GM06990 (cell line): Measurements from ENCODE around the gene EYS.

Experiments used
- DNase-seq: peaks from one replicate; pipeline ENCODE4 v3.0.0-alpha.2; 2011; ENCODE audit not compliant: insufficient read length; ENCODE audit errors: extremely low read depth
- H3K27me3 ChIP-seq: replicated peaks from 2 replicates; pipeline ENCODE4 v1.6.0; 2011; ENCODE audit warnings: low read length; ENCODE audit not compliant: control insufficient read depth, insufficient read depth
- H3K36me3 ChIP-seq: 2 replicates; pipeline ENCODE4 v1.5.1; 2011; ENCODE audit warnings: low read length; ENCODE audit not compliant: control insufficient read depth, insufficient read depth
- H3K4me3 ChIP-seq: replicated peaks from 2 replicates; pipeline ENCODE4 v1.5.1; 2011; ENCODE audit warnings: low read depth, mild to moderate bottlenecking, control low read depth, low read length
- TF ChIP-seq, protein P1 (sequence below): IDR thresholded peaks from 2 replicates; pipeline ENCODE4 v1.5.1; 2011; ENCODE audit warnings: low read length, control low read depth, mild to moderate bottlenecking, inconsistent platforms; ENCODE audit not compliant: insufficient read depth, poor library complexity, severe bottlenecking

Gene EYS

DNA sequence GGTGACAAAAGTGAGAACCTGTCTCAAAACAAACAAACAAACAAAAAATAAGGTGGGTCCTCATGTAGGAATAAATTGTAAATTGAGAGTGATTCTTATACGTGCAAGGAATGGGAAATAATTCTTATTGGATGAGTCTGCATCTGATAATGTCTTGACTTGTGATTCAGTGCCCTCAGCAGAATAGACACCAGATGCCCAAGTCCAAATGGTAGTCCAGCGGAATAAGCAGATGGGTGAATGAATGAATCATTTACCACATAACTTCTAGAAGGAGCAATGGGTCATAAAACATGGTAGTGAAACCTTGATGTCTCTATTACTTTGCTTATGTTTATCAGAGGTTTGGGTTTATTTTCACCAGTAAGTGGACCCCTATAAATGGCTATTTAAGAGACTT is 1323.7 kb downstream of the EYS start:
- DNase-seq = no peak
- Histone ChIP-seq H3K36me3 (no peaks in the 10 kb centered on the region), H3K27me3 (no peaks in the 10 kb centered on the region), H3K4me3 (no peak overlapping the region)
- TF ChIP-seq, protein P1, sequence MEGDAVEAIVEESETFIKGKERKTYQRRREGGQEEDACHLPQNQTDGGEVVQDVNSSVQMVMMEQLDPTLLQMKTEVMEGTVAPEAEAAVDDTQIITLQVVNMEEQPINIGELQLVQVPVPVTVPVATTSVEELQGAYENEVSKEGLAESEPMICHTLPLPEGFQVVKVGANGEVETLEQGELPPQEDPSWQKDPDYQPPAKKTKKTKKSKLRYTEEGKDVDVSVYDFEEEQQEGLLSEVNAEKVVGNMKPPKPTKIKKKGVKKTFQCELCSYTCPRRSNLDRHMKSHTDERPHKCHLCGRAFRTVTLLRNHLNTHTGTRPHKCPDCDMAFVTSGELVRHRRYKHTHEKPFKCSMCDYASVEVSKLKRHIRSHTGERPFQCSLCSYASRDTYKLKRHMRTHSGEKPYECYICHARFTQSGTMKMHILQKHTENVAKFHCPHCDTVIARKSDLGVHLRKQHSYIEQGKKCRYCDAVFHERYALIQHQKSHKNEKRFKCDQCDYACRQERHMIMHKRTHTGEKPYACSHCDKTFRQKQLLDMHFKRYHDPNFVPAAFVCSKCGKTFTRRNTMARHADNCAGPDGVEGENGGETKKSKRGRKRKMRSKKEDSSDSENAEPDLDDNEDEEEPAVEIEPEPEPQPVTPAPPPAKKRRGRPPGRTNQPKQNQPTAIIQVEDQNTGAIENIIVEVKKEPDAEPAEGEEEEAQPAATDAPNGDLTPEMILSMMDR = no peak

DNA sequence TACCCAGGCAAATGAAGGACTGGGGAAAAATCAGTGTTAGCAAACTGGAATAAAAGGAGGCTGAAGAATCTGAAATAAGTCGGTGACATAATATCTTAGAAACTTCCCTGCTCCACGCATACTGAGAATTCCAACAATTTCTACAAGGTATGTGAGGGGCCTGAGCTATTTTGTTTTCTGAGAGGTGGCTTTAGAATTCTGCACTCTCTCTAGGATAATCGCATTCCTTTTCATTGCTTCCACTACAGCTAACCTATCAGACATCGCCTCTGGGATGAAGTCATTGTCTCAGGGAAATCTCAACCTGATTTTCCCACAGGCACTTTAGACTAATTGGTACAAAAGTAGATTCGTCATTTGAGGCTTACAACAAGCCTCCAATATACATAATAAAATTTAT is 1330.6 kb downstream of the EYS start:
- TF ChIP-seq, protein P1 = no peak
- no peaks in the 10 kb centered on the region for H3K27me3 ChIP-seq
- no peaks in the 10 kb centered on the region for H3K36me3 ChIP-seq
- H3K4me3 ChIP-seq = no peak overlapping the region
- DNase-seq = no peak

DNA sequence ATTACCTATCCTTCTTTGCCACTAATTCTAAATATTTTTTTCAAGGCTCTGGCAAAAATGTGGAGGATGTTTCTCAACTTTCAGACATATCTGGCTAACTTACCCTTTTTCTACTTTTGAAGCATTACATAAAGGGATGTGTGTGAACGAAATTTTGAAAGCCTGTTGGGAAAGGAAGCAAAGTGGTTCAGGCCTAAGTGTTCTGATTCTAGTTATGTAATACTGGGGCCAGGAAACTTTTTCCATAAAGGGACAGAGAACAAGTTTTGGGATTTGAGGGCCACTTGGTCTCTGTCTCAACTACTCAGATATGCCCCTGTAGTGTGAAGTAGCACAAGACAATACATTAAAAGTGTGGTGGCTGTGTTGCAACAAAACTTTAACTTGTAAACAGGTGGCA is 1349.6 kb downstream of the EYS start:
- TF ChIP-seq, protein P1 = no peak
- Histone ChIP-seq H3K27me3 (no peaks in the 10 kb centered on the region), H3K36me3 (no peaks in the 10 kb centered on the region), H3K4me3 (no peak overlapping the region)
- no peak for DNase-seq

DNA sequence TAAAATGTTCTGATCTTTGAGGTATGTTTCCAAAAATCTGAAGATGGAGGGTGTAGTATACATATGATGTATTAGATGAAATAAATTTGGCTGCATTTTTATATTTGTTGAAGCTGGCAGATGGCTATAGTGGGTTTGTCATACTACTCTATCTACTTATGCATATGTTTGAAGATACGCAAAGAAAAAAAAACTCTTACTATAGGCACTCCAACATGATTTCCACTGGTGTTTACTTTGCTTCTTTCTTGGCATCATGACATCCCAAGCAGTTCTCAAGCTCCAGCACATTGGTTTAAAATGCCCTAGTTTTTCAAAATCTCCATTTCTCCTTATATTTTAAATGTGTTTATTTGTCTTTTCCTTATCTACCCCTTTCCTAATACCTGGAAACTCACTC is 1359.6 kb downstream of the EYS start:
- H3K27me3 ChIP-seq = no peaks in the 10 kb centered on the region
- no peak for DNase-seq
- TF ChIP-seq, protein P1 = no peak
- H3K36me3 ChIP-seq = no peaks in the 10 kb centered on the region
- no peak overlapping the region for H3K4me3 ChIP-seq

DNA sequence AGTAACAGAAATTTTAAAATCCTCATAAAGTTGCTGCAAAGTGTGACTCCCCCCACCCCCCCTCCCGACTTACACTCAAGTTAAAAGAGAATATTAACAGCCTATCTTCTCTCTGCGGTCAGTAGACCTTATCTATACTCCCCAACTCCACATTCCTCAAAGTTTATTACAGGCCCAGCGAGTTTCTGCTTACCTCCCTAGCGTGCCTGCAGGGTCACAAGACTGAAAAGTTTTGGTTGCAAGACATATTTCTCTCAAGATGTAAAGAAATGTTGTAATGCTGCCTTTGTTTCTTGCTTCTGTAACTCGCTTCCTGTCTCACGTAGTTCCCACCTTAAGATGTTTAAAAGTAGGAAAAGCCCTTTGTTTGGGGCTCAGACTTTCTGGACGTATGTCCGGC is 1371.8 kb downstream of the EYS start:
- Histone ChIP-seq H3K4me3 (no peak overlapping the region), H3K36me3 (no peaks in the 10 kb centered on the region), H3K27me3 (no peaks in the 10 kb centered on the region)
- TF ChIP-seq, protein P1 = no peak
- DNase-seq = no peak

DNA sequence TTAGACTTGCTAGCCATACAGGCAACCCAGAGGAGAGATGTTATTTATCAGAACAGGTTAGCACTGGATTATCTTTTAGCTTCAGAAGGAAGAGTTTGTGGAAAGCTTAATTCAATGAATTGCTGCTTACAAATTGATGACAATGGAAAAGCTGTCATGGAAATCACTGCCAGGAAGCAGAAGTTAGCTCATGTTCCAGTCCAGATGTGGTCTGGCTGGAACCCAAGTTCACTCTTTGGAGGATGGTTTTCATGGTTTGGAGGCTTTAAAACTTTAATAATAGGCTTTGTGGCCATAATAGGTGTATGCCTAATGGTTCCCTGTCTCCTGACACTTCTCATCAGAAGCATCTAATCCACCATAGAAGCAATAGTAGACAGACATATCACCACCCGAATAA is 1372.4 kb downstream of the EYS start:
- no peaks in the 10 kb centered on the region for H3K36me3 ChIP-seq
- TF ChIP-seq, protein P1 = no peak
- H3K27me3 ChIP-seq = no peaks in the 10 kb centered on the region
- H3K4me3 ChIP-seq = no peak overlapping the region
- no peak for DNase-seq
